Activated T-helper 2 cell treated with anti-CD3 and anti-CD28 coated beads, Interferon-gamma antibody, Interleukin-2, Interleukin-4, amounts not matched to agents 10 μg/mL and 5 μg/mL and 100 μg/mL, durations not matched to agents 14 hours and 24 hours and 36 hours (primary cell): Measurements from ENCODE around the gene RAB22A. TPM values are rescaled to one million over a fixed set of nuclear protein-coding genes. Genes with fewer than 3 reads are reported as not detected.

ENCODE experiments used
- DNase-seq: peaks from one replicate; pipeline ENCODE4 v3.0.0; 2021; ENCODE audit warnings: low spot score
- H3K27ac Mint-ChIP-seq: one replicate; pipeline ENCODE4 v1.8.0; 2021; ENCODE audit warnings: mixed read lengths
- H3K27me3 Mint-ChIP-seq: one replicate; pipeline ENCODE4 v1.8.0; 2021; ENCODE audit warnings: low read depth, mixed read lengths
- H3K36me3 Mint-ChIP-seq: one replicate; pipeline ENCODE4 v1.8.0; 2021; ENCODE audit warnings: low read depth, mixed read lengths
- H3K4me1 Mint-ChIP-seq: one replicate; pipeline ENCODE4 v1.8.0; 2021; ENCODE audit warnings: low read depth, mixed read lengths
- H3K4me3 Mint-ChIP-seq: one replicate; pipeline ENCODE4 v1.8.0; 2021; ENCODE audit warnings: low read depth, mild to moderate bottlenecking, moderate library complexity, mixed read lengths
- H3K9me3 Mint-ChIP-seq: one replicate; pipeline ENCODE4 v1.8.0; 2021; ENCODE audit warnings: mixed read lengths
- intact Hi-C: fragments of 100-400 bp; cut with micrococcal nuclease; formaldehyde crosslinking; loops from one replicate; pipeline ENCODE4 v1.15.1; 2023
- total RNA-seq: library from RNA; stranded (reverse); gene quantifications from 2 replicates; pipeline ENCODE4 v1.2.3, GENCODE V29; 2022

RAB22A gene
- total RNA-seq = 16.0 and 16.3 TPM in 2 replicates

DNA sequence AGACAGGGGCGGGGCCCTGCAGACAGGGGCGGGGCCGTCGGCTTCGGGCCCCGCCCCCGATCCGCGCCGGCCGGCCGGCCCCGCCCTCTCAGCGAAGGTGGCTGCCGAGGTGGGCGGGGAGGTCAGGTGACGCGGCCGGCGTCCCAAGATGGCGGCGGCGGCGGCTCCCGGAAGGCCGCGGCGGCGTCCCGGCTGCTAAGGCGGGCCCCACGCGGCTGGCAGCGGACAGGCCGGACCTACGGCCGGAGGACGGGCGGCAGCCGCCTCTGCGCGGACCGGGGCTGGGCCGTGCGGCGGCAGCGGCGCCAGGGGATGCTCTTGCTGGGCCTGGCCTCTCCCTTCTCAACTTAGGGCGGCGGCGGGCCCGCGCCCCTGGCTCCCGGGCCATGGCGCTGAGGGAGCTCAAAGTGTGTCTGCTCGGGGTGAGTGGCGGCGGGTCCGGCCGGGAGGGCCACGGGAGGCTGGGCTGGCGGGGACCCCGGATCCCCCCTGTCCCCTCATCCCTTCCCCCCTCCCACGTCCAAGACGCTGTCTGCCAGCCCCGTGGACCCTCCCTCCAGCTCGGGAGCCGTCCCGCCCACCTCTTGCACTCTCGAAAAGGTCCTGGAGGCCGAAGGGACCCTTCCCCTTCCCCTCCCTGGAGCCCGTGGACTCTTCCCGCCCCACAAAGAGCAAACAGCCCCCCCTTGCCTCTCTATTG is at the start of gene RAB22A:
RAB22A (plus strand) TSS at position 125 of the 700 bp plus-strand sequence; CDS start at position 387, 262 bp downstream.
- no peaks in the 10 kb centered on the region for H3K9me3 Mint-ChIP-seq
- H3K4me3 Mint-ChIP-seq = peak within 1 kb of the TSS; percentile 92
- peaks cover 53% of the 10 kb centered on the region for H3K4me1 Mint-ChIP-seq
- H3K27me3 Mint-ChIP-seq = no peaks in the 10 kb centered on the region
- intact Hi-C loops = loop anchor here (1.0 to 5.0 kb wide), 6 partner anchors 43 to 583 kb away; partner anchors contain the start of genes STX16 and VAPB
- peak within 1 kb of the TSS; percentile 86 for H3K27ac Mint-ChIP-seq
- peak; percentile 76 for DNase-seq
- H3K36me3 Mint-ChIP-seq = peaks cover 47% of the 10 kb centered on the region

GRCh38 chr20:58260006-58260405 is 49.5 kb upstream of the RAB22A start:
- Mint-ChIP-seq H3K27me3 (no peaks in the 10 kb centered on the region), H3K4me1 (peaks cover 14% of the 10 kb centered on the region), H3K4me3 (no peak overlapping the region), H3K27ac (no peak overlapping the region), H3K9me3 (no peaks in the 10 kb centered on the region), H3K36me3 (peaks cover 25% of the 10 kb centered on the region)
- intact Hi-C loops = no loop called here
- DNase-seq = no peak

DNA sequence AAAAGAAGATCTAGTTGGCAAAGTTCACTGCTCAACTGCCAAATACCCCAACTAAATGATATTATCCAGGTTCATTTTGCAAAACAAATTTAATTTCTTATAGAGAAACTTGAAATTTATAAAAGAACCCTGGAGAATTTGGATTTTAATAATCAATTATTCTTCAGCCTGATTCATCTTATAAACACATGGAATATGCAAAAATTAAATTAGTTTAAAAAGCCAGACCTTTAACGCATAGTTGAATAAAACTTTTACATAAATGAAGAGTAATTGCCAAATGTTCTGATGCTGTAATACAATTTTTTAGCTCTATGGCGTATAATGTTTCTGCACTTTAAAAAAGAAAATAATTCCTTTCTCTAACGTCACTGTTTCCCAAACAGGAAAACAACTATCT is 47.9 kb upstream of the RAB22A start:
- no peak for DNase-seq
- H3K9me3 Mint-ChIP-seq = no peaks in the 10 kb centered on the region
- H3K4me3 Mint-ChIP-seq = no peak overlapping the region
- H3K4me1 Mint-ChIP-seq = peaks cover 13% of the 10 kb centered on the region
- peaks cover 22% of the 10 kb centered on the region for H3K36me3 Mint-ChIP-seq
- intact Hi-C loops = no loop called here
- no peak overlapping the region for H3K27ac Mint-ChIP-seq
- H3K27me3 Mint-ChIP-seq = no peaks in the 10 kb centered on the region

DNA sequence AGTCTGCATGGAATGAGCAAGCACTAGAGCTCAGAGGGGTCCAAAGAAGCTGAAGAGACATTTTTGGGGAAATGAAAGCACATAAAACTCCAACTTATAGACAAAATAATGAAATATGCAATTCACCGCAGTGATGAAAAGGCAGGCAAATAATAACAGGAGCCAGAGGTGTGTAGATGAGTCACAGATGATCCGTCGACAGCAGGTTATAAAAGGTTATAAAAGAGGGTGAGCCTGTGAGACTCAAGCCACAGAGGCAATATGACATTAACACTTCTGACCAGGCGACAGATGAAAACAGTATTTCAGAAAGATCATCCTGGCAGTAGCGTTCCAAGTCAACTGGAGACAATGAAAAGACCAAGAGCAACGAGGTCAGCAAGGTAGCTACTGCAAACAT is 45.2 kb upstream of the RAB22A start:
- Mint-ChIP-seq H3K9me3 (no peaks in the 10 kb centered on the region), H3K4me3 (no peak overlapping the region), H3K36me3 (peaks cover 36% of the 10 kb centered on the region), H3K27ac (no peak overlapping the region), H3K4me1 (peaks cover 27% of the 10 kb centered on the region), H3K27me3 (no peaks in the 10 kb centered on the region)
- DNase-seq = no peak
- intact Hi-C loops = no loop called here

GRCh38 chr20:58267389-58268215 is 41.9 kb upstream of the RAB22A start:
- Mint-ChIP-seq H3K27me3 (no peaks in the 10 kb centered on the region), H3K9me3 (no peaks in the 10 kb centered on the region), H3K4me1 (peaks cover 50% of the 10 kb centered on the region), H3K36me3 (peaks cover 48% of the 10 kb centered on the region), H3K4me3 (no peak overlapping the region), H3K27ac (peak overlapping the region; percentile 92)
- intact Hi-C loops = loop anchor here (2.0 kb wide), 1 partner anchor 31 kb away; no protein-coding TSS in a partner anchor
- DNase-seq = no peak

- Mint-ChIP-seq H3K27ac (peak overlapping the region; percentile 92), H3K36me3 (peaks cover 52% of the 10 kb centered on the region), H3K4me3 (no peak overlapping the region), H3K4me1 (peaks cover 52% of the 10 kb centered on the region), H3K27me3 (no peaks in the 10 kb centered on the region), H3K9me3 (peaks cover 2% of the 10 kb centered on the region)
- intact Hi-C loops = loop anchor here (2.0 kb wide), 1 partner anchor 32 kb away; no protein-coding TSS in a partner anchor
- no peak for DNase-seq
Measured at GRCh38 chr20:58268421-58268821, 41.1 kb upstream of the RAB22A start.

GRCh38 chr20:58268936-58269619 is 40.4 kb upstream of the RAB22A start:
- DNase-seq = no peak
- Mint-ChIP-seq H3K4me1 (peaks cover 55% of the 10 kb centered on the region), H3K9me3 (peaks cover 7% of the 10 kb centered on the region), H3K27me3 (no peaks in the 10 kb centered on the region), H3K4me3 (peak overlapping the region; percentile 9), H3K27ac (peak overlapping the region; percentile 92), H3K36me3 (peaks cover 58% of the 10 kb centered on the region)
- intact Hi-C loops = loop anchor here (1.0 to 2.0 kb wide), 2 partner anchors 32 to 36 kb away; no protein-coding TSS in a partner anchor

- intact Hi-C loops = loop anchor here (1.0 kb wide), 2 partner anchors 34 to 35 kb away; no protein-coding TSS in a partner anchor
- Mint-ChIP-seq H3K4me1 (peaks cover 52% of the 10 kb centered on the region), H3K4me3 (no peak overlapping the region), H3K27me3 (no peaks in the 10 kb centered on the region), H3K27ac (peak overlapping the region; percentile 64), H3K36me3 (peaks cover 73% of the 10 kb centered on the region), H3K9me3 (peaks cover 20% of the 10 kb centered on the region)
- no peak for DNase-seq
Measured at GRCh38 chr20:58271606-58272351, 37.7 kb upstream of the RAB22A start.

DNA sequence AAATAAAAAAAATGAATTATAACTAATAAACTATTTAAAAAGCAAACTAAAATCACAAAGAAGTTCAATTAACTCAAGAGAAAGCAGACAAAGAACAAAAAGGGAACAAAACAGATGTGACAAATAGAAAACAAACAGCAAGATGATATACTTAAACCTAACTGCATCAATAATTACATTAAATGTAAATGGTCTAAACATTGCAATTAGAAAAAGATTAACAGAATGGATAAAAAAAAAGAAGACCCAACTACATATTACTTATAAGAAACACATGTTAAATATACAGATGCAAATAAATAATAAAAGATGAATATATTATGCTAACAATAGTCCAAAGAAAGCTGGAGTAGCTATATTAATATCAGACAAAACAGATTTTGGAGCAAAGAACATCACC is 35.1 kb upstream of the RAB22A start:
- H3K9me3 Mint-ChIP-seq = peaks cover 20% of the 10 kb centered on the region
- H3K36me3 Mint-ChIP-seq = peaks cover 57% of the 10 kb centered on the region
- intact Hi-C loops = no loop called here
- no peak overlapping the region for H3K27ac Mint-ChIP-seq
- no peaks in the 10 kb centered on the region for H3K27me3 Mint-ChIP-seq
- H3K4me1 Mint-ChIP-seq = peaks cover 28% of the 10 kb centered on the region
- no peak for DNase-seq
- no peak overlapping the region for H3K4me3 Mint-ChIP-seq

DNA sequence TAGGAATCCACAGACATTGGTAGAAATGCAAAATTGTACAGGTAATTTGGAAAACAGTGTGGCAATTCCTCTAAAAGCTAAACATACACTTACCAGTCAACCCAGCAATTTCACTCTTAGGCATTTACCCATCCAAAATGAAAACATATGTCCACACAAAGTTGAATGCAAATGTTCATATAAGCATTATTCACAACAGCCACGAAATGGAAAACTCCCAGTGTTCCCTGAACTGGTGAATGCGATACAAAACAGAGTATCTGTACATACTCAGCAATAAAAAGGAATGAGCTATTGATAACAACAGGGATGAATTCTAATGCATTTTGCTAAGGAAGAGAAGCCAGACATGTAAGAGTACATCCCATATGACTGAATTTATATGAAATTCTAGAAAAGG is 32.4 kb upstream of the RAB22A start:
- DNase-seq = no peak

GRCh38 chr20:58277578-58278472 is 31.7 kb upstream of the RAB22A start:
- Mint-ChIP-seq H3K36me3 (peaks cover 48% of the 10 kb centered on the region), H3K9me3 (peaks cover 20% of the 10 kb centered on the region), H3K27me3 (no peaks in the 10 kb centered on the region), H3K4me1 (peaks cover 12% of the 10 kb centered on the region), H3K4me3 (no peak overlapping the region), H3K27ac (no peak overlapping the region)
- DNase-seq = no peak
- intact Hi-C loops = no loop called here

More for the DNA sequence above, 32.4 kb upstream of the RAB22A start:
- H3K27me3 Mint-ChIP-seq = no peaks in the 10 kb centered on the region
- intact Hi-C loops = no loop called here
- H3K4me3 Mint-ChIP-seq = no peak overlapping the region
- peaks cover 20% of the 10 kb centered on the region for H3K9me3 Mint-ChIP-seq
- peaks cover 7% of the 10 kb centered on the region for H3K4me1 Mint-ChIP-seq
- H3K27ac Mint-ChIP-seq = no peak overlapping the region
- peaks cover 50% of the 10 kb centered on the region for H3K36me3 Mint-ChIP-seq
